Stimulated activated CD8-positive, alpha-beta memory T cell treated with anti-CD3 and anti-CD28 coated beads, Interleukin-4, amount 100 ng/mL, for 1 hour (primary cell): ENCODE data around the gene MT1B.
"Not testable (repeated sequence)": the region's sequence is repeated elsewhere in the genome, so short reads cannot be mapped to it uniquely, and the experiment has no call there.

Source experiments
- DNase-seq, 2 donors: peaks; one replicate each; pipeline ENCODE4 v3.0.0-alpha.2; 2020; ENCODE audit warnings: low read depth in 2 of 2, low spot score in 1 of 2

Gene MT1B

DNA sequence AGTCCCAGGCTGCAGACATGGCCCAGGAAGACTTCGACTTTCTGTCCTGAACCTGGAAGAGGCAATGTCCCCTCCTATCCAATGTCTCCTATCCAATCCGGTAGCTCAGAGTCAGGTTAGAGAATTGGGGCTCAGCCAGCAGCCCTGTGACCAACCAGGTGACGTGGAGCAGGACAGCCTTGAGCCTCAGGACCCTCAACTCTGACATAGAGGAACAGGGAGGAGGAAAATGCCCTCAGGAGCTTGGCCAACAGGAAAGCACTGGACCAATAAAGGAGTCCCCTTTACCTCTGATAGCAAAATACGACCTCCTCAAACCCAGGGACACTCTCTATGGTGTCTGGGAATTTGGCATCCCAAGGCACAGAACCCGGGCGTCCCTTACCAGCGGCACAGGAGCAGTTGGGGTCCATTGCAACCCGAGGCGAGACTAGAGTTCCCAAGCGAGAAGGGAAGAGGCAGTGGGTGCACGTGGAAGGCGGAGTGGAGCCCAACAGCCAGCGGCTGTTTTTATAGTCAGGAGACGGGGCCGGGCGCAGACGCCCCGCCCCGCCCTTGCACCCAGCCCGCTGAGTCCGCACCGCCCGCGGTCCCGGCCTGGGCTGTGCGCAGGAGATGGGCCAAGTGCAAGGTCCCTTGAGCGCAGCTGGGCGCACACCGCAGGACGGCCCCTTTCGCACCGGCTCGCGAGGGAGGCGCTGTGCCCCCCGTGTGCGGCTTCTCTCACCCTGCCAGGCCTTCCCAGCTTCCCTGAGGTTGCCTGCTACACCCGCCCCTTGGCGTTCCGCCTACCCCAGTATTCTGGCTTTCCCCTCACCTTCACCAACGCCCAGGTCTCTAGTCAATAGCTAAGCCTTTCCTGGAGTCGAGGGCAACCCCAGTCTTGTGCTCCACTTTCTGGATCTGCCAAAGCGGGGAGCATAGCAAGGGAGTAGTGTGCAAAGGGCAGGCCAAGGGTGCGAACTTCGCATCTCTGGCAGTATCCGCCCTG lies 16.2 kb downstream of the MT1B start, which contains the start of gene MT1G:
MT1G (minus strand) TSS at position 485 of the 991 bp plus-strand sequence; CDS start at position 413, 72 bp downstream.
- no peak for DNase-seq

DNA sequence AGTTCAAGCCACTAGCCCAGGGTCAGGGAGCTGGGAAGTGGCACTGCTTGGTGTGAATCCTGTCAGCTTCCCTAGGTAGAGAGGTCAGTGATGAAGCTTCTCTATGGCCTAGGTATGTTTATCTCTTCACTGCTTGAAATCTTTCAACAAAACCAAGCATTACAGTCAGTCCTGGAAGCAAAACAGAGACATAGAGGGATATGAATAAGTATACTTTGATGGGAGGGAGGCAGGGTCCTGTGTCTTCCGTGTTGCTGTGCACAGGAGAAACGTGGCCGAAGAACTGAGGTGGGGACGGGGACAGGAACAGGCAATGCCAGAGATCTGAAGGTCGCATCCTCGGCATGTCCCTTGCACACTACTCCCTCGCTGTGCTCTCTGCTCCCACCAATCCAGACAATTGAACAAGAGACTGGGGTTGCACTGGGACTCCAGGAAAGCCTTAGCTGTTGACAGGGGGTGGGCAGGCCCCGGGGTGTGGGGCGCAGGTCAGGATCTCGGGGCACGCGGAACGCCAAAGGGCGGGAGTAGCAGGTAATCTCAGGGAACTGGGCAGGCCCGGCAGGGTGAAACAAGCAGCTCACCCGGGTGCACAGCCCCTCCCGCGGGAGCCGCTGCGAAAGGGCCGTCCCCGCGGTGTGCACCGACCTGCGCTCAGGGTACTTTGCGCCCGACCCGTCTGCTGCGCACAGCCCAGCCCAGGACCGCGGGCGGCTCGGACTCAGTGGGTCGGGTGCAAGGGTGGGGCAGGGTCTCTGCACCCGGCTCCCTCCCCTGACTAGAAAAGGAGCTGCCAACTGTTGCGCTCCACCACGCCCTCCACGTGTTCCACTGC lies 17.5 kb downstream of the MT1B start, which contains the start of gene MT1H:
MT1H (plus strand) TSS at position 810 of the 835 bp plus-strand sequence. CDS start 71 bp downstream, outside the sequence.
- DNase-seq: no peak

DNA sequence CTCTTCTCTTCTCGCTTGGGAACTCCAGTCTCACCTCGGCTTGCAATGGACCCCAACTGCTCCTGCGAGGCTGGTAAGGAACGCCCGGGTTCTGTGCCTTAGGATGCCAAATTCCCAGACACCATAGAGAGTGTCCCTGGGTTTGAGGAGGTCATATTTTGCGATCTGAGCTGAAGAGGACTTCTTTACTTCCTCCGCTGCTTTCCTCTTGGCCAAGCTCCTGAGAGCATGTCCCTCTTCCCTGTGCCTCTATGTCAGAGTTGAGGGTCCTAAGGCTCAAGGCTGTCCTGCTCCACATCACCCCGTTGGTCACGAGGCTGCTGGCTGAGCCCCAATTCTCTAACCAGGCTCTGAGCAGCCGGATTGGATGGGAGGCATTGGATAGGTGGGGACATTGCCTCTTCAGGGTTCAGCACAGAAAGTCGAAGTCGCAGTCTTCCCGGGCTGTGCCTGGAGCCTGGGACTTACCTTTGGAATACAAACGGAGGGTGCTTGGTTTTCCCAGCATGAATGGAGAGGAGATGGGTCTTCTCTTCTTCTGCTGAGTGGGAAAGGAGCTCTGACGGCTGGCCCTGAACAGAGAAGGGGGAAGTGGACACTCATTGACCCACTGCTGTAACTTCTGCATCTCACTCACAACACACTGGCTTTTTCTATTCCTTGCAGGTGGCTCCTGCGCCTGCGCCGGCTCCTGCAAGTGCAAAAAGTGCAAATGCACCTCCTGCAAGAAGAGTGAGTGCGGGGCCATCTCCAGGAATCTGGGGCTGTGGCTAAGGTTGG lies 18.3 kb downstream of the MT1B start:
- no peak for DNase-seq

DNA sequence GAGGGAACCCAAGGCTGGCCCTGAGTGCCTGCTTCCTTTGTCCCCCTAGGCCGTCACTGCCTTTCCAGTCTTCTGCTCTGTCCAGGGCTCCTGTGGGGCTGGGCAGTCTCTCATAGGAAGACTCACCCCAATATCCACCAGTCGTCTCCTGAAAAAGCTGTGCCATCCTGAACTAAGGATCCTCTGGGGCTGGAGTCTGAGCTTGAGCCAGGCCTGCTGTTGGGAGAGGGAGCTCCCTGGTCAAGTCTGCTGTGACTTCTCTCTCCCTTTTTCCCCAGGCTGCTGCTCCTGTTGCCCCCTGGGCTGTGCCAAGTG lies 18.9 kb downstream of the MT1B start:
- no peak for DNase-seq

DNA sequence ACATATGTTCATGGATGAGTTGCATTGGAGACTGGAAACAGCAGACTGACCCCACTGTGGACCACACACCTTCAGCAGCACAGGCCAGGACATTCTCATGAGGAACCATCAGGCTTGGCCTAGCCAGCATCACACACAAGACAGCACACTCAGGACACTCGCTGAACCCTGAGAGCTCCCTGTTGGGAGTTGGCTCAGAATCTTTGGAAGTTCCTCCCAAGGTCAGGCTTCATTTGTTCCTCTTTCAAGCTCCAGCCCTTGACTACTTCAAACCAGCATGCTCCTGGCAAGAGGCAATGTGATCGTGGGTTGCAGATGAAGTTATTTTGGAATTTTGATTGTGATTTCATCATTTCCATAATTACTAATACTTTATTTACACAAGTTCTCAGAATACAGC lies 20.0 kb downstream of the MT1B start:
- not testable (repeated sequence) for DNase-seq

DNA sequence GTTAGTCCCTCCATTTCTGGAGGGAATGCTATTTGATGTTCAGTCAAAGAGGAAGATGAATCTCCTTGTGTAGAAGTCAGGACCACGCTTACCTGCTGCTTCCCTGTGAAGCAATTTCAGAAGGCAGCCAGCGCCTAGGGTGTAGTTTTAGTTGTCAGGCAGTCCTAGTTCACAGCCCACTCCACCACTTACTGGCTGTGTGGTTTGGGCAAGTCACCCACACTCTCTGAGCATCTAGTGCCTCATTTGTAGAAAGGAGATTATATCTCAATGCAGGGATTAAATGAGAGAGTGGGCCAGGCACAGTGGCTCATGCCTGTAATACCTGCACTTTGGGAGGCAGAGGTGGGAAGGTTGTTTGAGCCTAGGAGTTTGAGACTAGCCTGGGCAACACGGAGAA lies 20.5 kb downstream of the MT1B start:
- not testable (repeated sequence) for DNase-seq

DNA sequence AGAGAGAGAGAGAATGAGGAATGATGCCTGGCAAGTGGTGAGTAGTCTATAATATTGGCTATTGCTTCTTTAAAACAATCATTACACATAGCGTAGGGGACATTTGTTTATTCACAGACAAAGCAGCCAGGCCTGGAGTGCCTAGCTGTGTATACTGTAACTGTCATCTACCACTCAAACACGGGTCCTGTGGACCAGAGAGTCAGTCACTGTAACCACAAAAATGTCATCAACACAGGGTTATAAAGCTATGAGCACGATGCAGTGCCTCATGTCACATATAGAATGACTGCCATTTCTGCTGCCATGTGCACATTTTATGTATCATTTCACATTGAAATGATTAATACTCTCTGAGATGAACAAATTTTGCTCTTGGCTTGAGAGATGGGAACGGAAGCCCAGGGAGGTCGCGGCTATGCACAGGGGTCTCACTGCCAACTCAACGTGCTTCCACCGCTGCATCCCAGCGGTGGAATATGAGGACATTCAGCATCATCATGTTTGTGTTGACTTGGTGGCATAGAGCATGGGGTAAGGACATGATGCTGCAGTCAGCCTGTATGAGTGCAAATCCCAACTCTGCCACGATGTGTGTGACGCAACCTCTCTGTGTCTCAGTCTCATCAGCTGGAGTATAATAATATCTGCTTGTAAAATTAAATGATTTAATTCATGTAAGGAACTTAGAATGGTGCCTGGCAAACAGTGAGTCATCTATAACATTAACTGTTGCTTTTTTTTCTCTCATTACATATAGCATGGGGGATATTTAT lies 21.3 kb downstream of the MT1B start:
- no peak for DNase-seq

DNA sequence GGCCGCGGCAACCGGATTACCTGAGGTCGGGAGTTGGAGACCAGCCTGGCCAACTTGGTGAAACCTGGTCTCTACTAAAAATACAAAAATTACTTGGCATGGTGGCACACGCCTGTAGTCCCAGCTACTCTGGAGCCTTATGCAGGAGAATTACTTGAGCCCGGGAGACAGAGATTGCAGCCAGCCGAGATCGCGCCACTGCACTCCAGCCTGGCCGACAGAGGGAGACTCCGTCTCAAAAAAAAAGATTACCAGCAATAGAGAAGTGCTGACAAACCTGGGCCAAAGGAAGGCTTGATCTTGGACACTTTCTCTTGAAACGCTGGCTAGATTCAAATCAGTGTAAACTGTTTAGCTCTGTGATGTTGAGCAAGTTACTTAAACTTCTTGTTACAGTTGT lies 22.2 kb downstream of the MT1B start:
- no peak for DNase-seq

DNA sequence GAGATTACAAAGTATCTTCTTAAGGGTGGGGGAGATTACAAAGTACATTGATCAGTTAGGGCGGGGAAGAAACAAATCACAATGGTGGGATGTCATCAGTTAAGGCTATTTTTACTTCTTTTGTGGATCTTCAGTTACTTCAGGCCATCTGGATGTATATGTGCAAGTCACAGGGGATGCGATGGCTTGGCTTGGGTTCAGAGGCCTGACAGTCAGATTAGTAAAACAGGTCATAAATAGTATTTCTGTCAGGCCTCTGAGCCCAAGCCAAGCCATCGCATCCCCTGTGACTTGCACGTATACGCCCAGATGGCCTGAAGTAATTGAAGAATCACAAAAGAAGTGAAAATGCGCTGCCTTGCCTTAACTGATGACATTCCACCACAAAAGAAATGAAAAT lies 22.9 kb downstream of the MT1B start:
- DNase-seq: not testable (repeated sequence)

DNA sequence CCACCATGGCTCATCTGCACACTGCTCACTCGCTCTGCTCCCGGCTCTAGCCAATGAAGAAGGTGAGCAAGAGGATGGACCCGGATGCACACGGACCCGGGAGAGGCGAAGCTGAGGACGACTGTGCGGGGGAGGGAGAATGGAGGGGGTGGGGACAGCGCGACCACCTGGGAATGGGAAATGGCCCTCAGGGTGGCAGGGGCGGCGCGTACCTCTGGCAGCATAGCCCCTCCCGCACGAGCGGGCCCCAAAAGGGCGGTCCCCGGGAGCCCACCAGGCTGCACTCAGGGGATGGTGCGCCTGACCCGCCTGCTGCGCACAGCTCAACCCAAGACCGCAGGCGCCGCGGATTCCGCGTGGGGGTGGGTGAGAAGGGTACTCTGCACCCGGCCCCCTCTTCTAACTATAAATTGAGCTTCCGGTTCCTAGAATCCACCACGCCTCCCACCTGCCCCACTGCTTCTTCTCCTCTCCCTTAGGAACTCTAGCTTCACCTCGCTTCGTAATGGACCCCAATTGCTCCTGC lies 24.1 kb downstream of the MT1B start:
- no peak for DNase-seq

DNA sequence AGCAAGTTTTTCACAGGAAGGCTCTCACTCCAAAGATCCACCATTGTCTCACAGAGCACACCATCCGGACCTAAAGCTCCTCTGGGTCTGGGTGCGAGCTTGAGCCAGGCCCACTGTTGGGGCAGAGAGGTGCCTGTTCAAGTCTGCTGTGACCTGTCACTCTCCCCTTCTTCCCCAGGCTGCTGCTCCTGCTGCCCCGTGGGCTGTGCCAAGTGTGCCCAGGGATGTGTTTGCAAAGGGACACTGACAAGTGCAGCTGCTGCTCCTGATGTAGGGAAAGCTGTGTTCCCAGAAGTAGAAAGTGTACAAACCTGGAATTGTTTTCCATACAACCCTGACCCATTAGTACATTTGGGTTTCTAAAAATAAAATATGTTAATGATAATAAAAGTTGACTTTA lies 25.8 kb downstream of the MT1B start:
- DNase-seq: no peak

DNA sequence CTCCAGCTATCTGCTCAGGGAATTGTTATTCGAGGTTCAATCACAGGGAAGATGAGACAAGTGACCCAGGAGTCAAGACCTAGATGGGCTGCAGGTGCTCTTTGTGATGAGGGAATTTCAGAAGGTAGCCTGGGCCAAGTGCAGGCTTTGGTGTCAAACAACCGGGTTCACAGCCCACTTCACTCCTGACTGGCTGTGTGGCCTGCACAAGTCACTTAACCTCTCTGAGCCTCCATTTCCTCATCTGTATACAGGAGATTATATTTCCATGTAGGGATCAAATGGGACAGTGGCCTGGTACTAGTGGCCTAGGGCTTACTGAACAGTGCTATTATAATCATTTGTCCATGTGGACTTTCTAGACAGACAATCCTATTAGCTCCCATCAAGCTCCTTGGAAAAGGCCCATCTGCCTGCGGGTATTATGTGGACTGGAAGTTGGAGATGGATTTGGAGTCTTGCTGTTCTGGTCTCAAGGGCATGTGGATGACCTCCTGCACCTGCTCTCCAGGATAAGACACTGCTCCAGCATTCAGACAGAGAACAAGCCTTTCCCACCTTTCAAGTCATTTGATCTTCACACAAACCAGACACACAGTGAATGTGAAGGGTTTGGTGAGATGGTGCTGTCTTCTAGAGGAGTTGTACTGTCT lies 27.5 kb downstream of the MT1B start:
- DNase-seq: no peak

DNA sequence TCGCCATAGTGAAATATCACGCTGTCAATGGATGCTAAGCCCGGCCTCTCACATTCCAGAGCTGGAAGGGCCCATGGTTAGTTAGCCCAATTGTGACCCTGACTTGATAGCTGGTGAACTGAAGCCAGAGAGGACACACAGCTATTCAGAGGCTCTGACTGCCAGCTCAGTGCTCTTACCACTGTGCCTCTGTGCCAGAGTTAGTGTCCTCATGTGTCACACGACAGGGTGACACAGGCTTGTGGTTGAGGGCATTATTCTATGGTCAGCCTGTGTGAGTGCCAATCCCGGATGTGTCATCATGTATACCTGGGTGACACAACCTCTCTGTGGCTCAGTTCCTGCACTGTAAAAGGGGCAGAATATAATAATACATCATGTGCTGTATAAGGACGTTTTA lies 28.1 kb downstream of the MT1B start:
- no peak for DNase-seq

DNA sequence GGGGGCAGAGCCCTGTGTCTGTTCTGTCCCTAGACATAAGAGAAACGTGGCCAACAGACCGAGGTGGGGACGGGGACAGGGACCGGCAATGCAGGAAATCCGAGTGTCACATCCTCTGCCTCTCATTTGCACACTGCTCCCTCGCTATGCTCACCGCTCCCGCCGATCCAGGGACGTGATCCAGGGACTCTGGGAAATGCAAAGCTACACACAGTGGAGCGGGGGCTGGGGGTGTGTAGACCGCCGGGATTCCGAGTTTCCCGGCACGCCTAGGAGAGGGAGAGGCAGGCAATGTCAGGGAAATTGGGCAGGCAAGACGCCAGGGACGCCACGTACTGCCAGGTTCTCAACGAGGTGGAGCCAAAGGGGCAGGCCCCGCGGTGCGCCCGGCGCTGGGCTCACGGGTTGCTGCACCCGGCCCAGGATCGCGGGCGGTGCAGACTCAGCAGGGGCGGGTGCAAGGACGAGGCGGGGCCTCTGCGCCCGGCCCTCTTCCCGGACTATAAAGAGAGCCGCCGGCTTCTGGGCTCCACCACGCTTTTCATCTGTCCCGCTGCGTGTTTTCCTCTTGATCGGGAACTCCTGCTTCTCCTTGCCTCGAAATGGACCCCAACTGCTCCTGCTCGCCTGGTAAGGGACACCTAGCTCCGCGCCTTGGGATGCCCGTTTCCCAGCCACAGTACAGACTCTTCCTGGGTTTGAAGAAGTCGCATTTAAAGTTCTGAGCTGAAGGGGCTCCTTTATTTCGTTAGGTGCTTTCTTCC lies 30.4 kb downstream of the MT1B start, which contains the start of gene MT1X:
MT1X (plus strand) TSS at position 532 of the 764 bp plus-strand sequence; CDS start at position 603, 71 bp downstream.
- DNase-seq: peak; percentile 64 to 75

DNA sequence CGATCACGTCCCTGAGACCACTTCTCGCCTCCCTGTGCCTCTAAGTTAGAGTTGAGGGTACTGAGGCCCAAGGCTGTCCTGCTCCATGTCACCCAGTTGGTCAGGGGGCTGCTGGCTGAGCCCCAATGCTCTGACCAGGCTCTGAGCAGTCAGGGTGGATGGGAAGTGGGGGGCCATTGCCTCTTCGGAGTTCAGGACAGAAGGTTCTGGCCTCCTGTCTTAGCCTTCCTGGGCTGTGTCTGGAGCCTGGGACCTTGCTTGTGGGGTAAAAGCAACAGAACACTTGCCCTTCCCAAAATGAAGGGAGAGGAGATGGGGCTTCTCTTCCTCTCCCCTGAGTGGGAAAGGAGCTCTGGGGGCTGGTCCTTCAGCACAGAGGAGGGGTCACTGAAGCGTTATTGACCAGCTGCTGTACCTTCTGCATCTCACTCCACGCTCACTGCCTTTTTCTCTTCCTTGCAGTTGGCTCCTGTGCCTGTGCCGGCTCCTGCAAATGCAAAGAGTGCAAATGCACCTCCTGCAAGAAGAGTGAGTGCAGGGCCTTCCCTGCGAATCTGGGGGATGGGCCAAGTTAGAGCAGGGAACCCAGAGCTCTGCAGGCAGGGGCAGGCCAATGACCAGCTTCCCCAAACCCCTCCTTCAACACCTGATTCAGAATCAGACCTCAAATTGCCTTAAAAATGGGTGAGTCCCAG lies 31.2 kb downstream of the MT1B start:
- DNase-seq: no peak

DNA sequence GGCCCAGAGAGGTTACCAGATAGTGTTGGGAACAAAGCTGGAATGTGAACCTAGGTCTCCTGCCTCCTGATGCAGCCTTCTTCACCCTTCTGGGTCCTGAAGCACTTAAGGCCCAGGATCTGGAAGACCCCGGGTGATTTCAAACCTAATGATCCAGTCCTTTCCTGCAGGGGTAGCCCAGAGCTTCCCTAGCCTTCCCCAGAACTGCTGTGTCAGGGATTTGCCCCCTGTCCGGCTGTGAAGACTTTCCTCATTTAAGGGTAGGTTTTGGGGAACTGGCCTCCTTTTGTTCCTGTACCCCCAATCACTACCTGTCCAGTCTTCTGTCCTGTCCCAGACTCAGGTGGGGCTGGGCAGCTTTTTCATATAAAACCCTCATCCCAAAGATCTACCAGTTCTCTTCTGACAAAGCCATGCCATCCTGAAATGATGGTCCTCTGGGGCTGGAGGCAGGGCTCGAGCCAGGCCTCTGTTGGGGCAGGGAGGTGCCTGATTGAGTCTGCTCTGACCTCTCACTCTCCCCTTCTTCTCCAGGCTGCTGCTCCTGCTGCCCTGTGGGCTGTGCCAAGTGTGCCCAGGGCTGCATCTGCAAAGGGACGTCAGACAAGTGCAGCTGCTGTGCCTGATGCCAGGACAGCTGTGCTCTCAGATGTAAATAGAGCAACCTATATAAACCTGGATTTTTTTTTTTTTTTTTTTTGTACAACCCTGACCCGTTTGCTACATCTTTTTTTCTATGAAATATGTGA lies 31.9 kb downstream of the MT1B start:
- no peak for DNase-seq

DNA sequence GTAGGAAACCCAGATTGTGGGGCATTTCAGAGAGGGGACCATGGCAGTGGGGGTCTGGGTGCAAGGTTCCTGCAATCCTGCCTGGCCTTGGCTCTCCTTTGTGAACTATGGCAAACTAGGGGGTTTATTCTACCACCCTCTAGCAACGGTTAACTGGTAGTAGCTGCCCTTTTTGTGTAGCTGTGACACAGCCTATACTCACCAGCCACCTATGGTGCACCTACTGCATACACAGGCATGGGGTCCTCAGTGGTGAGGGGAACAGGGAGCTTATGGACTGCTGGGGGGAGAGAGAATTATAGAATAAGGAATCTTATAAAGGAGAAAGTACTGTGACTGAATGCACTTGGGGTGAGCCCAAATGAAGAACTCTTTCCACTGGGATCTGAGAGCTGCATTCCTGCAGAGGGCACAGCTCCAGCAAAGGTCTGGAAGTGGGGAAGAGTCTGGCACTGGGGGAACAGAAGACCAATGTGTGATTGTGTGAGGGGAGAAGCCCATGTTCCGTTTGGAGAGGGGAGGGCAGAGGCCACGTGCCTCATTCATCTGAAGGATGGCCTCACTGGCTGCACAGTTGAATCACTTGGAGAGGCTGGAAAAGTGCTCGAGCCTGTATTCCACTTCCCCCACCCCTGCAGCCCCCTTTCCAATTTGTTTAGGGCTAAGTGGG lies 32.7 kb downstream of the MT1B start:
- DNase-seq: no peak
